ENCODE results near the gene PPP2R5D. TPM values are rescaled to one million over a fixed set of nuclear protein-coding genes. Genes with fewer than 3 reads are reported as not detected.

PPP2R5D gene
- total and polyA plus RNA-seq, 9 of the 15 experiments (the other 6 are each of a cell fraction or from before 2014, with no cell fraction given), result 1.3 to 96.1 (median 38.4) TPM

GRCh38 chr6:43013843-43014433 is 29.6 kb downstream of the PPP2R5D start, which contains the start of the genes KLHDC3 and MEA1 (continued):
- TF ChIP-seq ZNF609 (CRISPR knock-in tag; IDR thresholded peaks at IDR 0.05; ENCODE audit: borderline replicate concordance) (0 out of 2 replicates have a peak, but pooled peaks have one; percentile 21), FOXA3 (CRISPR knock-in tag; conservative IDR thresholded peaks at IDR 0.05 in 1 of 2, IDR thresholded peaks at IDR 0.05 in 1 of 2) (no peak), ZNF274 (IDR thresholded peaks at IDR 0.05; ENCODE audit: borderline replicate concordance, low read depth, low read length) (no peak), ZNF165 (CRISPR knock-in tag; IDR thresholded peaks at IDR 0.05; ENCODE audit: borderline replicate concordance) (no peak), MAZ (CRISPR knock-in tag; conservative IDR thresholded peaks at IDR 0.05 in 1 of 2, IDR thresholded peaks at IDR 0.05 in 1 of 2) (peak; percentile 74 to 75; a peak in 2 of 4 replicates), HMGXB4 (CRISPR knock-in tag; IDR thresholded peaks at IDR 0.05) (no peak), MYC (IDR thresholded peaks at IDR 0.05; ENCODE audit: low read depth, low read length) (peak; percentile 95), MYC (CRISPR knock-in tag; IDR thresholded peaks at IDR 0.05; ENCODE audit: borderline replicate concordance, low read depth) (no peak), NR1H2 (CRISPR knock-in tag; IDR thresholded peaks at IDR 0.05) (no peak), ATF4 (CRISPR knock-in tag; IDR thresholded peaks at IDR 0.05) (no peak), BRCA1 (IDR thresholded peaks at IDR 0.05) (no peak), BRCA1 (CRISPR knock-in tag; IDR thresholded peaks at IDR 0.05) (no peak), SIRT6 (IDR thresholded peaks at IDR 0.05; ENCODE audit: low read depth, low read length) (no peak)
- TF ChIP-seq, protein P1, sequence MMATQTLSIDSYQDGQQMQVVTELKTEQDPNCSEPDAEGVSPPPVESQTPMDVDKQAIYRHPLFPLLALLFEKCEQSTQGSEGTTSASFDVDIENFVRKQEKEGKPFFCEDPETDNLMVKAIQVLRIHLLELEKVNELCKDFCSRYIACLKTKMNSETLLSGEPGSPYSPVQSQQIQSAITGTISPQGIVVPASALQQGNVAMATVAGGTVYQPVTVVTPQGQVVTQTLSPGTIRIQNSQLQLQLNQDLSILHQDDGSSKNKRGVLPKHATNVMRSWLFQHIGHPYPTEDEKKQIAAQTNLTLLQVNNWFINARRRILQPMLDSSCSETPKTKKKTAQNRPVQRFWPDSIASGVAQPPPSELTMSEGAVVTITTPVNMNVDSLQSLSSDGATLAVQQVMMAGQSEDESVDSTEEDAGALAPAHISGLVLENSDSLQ (IDR thresholded peaks at IDR 0.05), result peak; percentile 99
- TF ChIP-seq, protein P2, sequence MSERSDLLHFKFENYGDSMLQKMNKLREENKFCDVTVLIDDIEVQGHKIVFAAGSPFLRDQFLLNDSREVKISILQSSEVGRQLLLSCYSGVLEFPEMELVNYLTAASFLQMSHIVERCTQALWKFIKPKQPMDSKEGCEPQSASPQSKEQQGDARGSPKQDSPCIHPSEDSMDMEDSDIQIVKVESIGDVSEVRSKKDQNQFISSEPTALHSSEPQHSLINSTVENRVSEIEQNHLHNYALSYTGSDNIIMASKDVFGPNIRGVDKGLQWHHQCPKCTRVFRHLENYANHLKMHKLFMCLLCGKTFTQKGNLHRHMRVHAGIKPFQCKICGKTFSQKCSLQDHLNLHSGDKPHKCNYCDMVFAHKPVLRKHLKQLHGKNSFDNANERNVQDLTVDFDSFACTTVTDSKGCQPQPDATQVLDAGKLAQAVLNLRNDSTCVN (CRISPR knock-in tag; IDR thresholded peaks at IDR 0.05), result no peak
- TF ChIP-seq, protein P3, sequence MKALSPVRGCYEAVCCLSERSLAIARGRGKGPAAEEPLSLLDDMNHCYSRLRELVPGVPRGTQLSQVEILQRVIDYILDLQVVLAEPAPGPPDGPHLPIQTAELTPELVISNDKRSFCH (CRISPR knock-in tag; IDR thresholded peaks at IDR 0.05), result no peak
- TF ChIP-seq, protein P3 (tag; IDR thresholded peaks at IDR 0.05), result no peak

Data from K562 (cell line).